Natural killer cell (primary cell): ENCODE results near the gene TBC1D22A. TPM values are rescaled to one million over a fixed set of nuclear protein-coding genes. Genes with fewer than 3 reads are reported as not detected.

Experiments
- ATAC-seq, 3 donors: fragments of 150-1000 bp in 2 of 3; fragments of 200-7000 bp in 1 of 3; cut with Tn5 transposase; 1 replicate in 1 of 3; 2 replicates in 2 of 3; pipeline ENCODE4 v1.10.0; 2021; ENCODE audit warnings: mild to moderate bottlenecking in 2 of 3, moderate library complexity in 2 of 3
- DNase-seq, 2 donors: peaks; one replicate each; pipeline versions ENCODE4 v3.0.0 to v3.0.0-alpha.2; 2013 to 2021; ENCODE audit warnings: mixed read lengths in 1 of 2
- H3K27ac ChIP-seq: one replicate; pipeline ENCODE4 v1.5.1; 2013; ENCODE audit warnings: mild to moderate bottlenecking, low read length
- H3K27me3 ChIP-seq: one replicate; pipeline ENCODE4 v1.6.1; 2013; ENCODE audit warnings: low read length; ENCODE audit not compliant: control insufficient read depth, insufficient read depth
- H3K36me3 ChIP-seq: one replicate; pipeline ENCODE4 v1.6.1; 2013; ENCODE audit warnings: low read length; ENCODE audit not compliant: control insufficient read depth, insufficient read depth
- H3K4me1 ChIP-seq: one replicate; pipeline ENCODE4 v1.6.1; 2013; ENCODE audit warnings: low read length; ENCODE audit not compliant: control insufficient read depth, insufficient read depth
- H3K4me3 ChIP-seq: one replicate; pipeline ENCODE4 v1.5.1; 2013; ENCODE audit warnings: low read length
- H3K9me3 ChIP-seq: one replicate; pipeline ENCODE4 v1.6.1; 2013; ENCODE audit warnings: low read length; ENCODE audit not compliant: control insufficient read depth, insufficient read depth
- H3K27ac Mint-ChIP-seq, 2 donors: one replicate each; pipeline ENCODE4 v1.8.0; 2022; ENCODE audit warnings: mild to moderate bottlenecking in 2 of 2, mixed read lengths in 2 of 2, moderate library complexity in 1 of 2
- H3K27me3 Mint-ChIP-seq, 2 donors: one replicate each; pipeline ENCODE4 v1.8.0; 2022; ENCODE audit warnings: low read depth in 2 of 2, mixed read lengths in 2 of 2
- H3K36me3 Mint-ChIP-seq: one replicate; pipeline ENCODE4 v1.8.0; 2022; ENCODE audit warnings: mixed read lengths
- H3K4me1 Mint-ChIP-seq, 2 donors: one replicate each; pipeline ENCODE4 v1.8.0; 2022; ENCODE audit warnings: mixed read lengths in 2 of 2
- H3K4me3 Mint-ChIP-seq: one replicate; pipeline ENCODE4 v1.8.0; 2022; ENCODE audit warnings: mild to moderate bottlenecking, moderate library complexity, mixed read lengths
- H3K9me3 Mint-ChIP-seq, 2 donors: one replicate each; pipeline ENCODE4 v1.8.0; 2022; ENCODE audit warnings: mixed read lengths in 2 of 2
- WGBS: methylation state at CpG from one replicate; pipeline ENCODE4 v1.1.7; 2013; ENCODE audit warnings: missing lambda C conversion rate; ENCODE audit not compliant: insufficient coverage; 5-methylcytosine and 5-hydroxymethylcytosine counted together
- intact Hi-C: fragments of 100-400 bp; cut with micrococcal nuclease; formaldehyde crosslinking; loops from one replicate; pipeline ENCODE4 v1.14.2; 2022
- total RNA-seq, 4 donors: library from RNA; stranded (reverse); fragments of 120-200 nt in 1 of 4; gene quantifications; one replicate each; pipeline versions ENCODE4 v1.2.3 to v1.2.4, GENCODE V29; 2013 to 2022
- TF ChIP-seq, protein P1 (sequence below): fragments of 200-600 bp; IDR thresholded peaks from one replicate; pipeline ENCODE4 v1.8.0; 2022; ENCODE audit warnings: antibody characterized with exemption

Gene TBC1D22A
- total RNA-seq, 3 donors from 2014 or later (not counting 1 experiment from before 2014, with no cell fraction given), result 47.4 to 53.7 (median 53.2) TPM

DNA sequence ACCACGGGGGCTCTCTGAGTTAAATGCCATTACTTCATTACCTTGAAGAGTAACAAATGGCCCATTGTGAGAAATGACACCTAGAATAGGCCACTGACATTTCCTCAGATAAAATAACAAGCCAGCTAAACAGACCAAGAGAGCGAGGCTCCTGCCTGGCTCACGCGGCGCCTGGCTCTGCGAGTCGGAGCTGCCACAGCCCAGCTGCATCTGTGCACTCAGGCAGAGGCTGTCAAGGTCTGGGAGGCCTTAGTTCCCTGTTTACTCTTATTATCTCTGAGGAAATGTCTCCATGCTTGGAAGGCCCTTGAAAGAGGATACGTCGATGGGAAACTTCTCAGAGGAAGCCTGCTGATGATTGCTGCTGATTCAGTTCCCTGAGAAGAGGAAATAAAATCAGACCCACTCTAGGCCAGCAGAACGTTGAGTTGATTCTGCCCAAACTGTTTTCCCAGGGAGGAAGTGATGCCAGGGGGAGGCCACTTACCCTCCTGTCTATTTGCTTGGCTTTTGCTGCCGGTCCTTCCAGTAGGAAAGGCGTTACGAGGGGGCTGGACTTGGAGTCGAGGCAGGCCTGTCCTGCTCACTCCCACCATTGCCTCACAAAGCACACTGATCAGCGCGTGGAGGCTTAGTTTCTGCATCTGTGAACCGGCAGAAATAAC, 208.8 kb downstream of the TBC1D22A start:
- H3K27ac ChIP-seq, result no peak overlapping the region

DNA sequence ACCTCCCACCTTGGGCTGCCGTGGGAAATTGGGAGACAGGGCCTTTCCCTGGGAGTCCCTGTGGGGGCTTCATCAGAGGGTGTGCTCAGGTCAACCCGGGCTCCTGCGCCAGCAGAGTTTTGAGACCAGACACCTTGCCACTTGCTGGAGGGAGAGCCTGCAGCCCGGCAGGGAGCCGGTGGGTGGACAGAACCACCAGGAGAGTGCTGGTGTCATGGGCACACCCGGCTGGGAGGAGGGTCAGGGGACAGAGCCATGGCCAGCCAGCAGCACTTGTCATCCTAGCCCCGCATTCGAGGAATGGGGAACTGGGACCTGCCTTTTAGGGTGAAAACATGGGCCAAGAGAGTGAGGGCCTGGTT, 209.3 kb downstream of the TBC1D22A start:
- ATAC-seq (no peak), DNase-seq (no peak)
- Mint-ChIP-seq H3K4me1 (peaks cover 24 to 31% of the 10 kb centered on the region in 2 donors), H3K36me3 (no peaks in the 10 kb centered on the region), H3K4me3 (no peak overlapping the region), H3K27ac (no peak overlapping the region), H3K9me3 (no peaks in the 10 kb centered on the region), H3K27me3 (no peaks in the 10 kb centered on the region)
- Histone ChIP-seq H3K27ac (no peak overlapping the region), H3K36me3 (peaks cover 13% of the 10 kb centered on the region), H3K9me3 (no peaks in the 10 kb centered on the region), H3K4me1 (peaks cover 7% of the 10 kb centered on the region), H3K27me3 (no peaks in the 10 kb centered on the region), H3K4me3 (no peak overlapping the region)
- intact Hi-C loops, result no loop called here
- TF ChIP-seq, protein P1, sequence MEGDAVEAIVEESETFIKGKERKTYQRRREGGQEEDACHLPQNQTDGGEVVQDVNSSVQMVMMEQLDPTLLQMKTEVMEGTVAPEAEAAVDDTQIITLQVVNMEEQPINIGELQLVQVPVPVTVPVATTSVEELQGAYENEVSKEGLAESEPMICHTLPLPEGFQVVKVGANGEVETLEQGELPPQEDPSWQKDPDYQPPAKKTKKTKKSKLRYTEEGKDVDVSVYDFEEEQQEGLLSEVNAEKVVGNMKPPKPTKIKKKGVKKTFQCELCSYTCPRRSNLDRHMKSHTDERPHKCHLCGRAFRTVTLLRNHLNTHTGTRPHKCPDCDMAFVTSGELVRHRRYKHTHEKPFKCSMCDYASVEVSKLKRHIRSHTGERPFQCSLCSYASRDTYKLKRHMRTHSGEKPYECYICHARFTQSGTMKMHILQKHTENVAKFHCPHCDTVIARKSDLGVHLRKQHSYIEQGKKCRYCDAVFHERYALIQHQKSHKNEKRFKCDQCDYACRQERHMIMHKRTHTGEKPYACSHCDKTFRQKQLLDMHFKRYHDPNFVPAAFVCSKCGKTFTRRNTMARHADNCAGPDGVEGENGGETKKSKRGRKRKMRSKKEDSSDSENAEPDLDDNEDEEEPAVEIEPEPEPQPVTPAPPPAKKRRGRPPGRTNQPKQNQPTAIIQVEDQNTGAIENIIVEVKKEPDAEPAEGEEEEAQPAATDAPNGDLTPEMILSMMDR, result no peak
- WGBS, result 98% methylated on average over 8 of the region's 8 CpGs

More for the DNA sequence above, 208.8 kb downstream of the TBC1D22A start:
- intact Hi-C loops, result no loop called here
- Mint-ChIP-seq H3K27ac (no peak overlapping the region), H3K36me3 (no peaks in the 10 kb centered on the region), H3K9me3 (no peaks in the 10 kb centered on the region), H3K4me1 (peaks cover 27 to 34% of the 10 kb centered on the region in 2 donors), H3K4me3 (no peak overlapping the region), H3K27me3 (no peaks in the 10 kb centered on the region)
- Histone ChIP-seq H3K9me3 (no peaks in the 10 kb centered on the region), H3K4me1 (peaks cover 7% of the 10 kb centered on the region), H3K27me3 (no peaks in the 10 kb centered on the region), H3K36me3 (peaks cover 11% of the 10 kb centered on the region), H3K4me3 (no peak overlapping the region)
- WGBS, result 81% methylated on average over 17 of the region's 17 CpGs
- no peak for DNase-seq
- TF ChIP-seq, protein P1, result no peak
- ATAC-seq, result no peak

DNA sequence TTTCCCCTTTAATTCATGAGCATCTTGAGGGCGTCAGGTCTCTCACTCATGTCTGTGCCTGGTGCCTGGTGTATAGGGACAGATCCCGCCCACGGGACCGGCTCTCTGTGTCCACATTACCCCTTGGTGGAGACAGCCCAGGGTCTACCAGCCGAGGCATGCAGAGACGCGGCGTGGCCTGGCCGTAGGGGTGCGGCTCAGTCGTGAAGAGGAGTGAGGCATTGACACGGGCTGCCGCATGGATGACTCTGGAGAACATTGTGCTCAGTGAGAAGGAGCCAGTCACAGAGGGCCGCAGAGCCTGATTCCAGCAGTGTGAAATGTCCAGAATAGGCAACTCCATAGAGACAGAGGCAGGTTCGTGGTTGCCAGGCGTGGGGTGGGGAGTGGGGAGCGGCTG, 209.8 kb downstream of the TBC1D22A start:
- H3K27me3 Mint-ChIP-seq, result no peaks in the 10 kb centered on the region
- no peak overlapping the region for H3K27ac ChIP-seq

More for the DNA sequence above, 209.8 kb downstream of the TBC1D22A start:
- Mint-ChIP-seq H3K27ac (no peak overlapping the region), H3K4me3 (no peak overlapping the region), H3K36me3 (no peaks in the 10 kb centered on the region), H3K4me1 (peaks cover 24 to 34% of the 10 kb centered on the region in 2 donors), H3K9me3 (no peaks in the 10 kb centered on the region)
- WGBS, result 89% methylated on average over 17 of the region's 17 CpGs
- Histone ChIP-seq H3K36me3 (peaks cover 18% of the 10 kb centered on the region), H3K4me1 (peaks cover 7% of the 10 kb centered on the region), H3K27me3 (no peaks in the 10 kb centered on the region), H3K4me3 (no peak overlapping the region), H3K9me3 (no peaks in the 10 kb centered on the region)
- intact Hi-C loops, result no loop called here
- DNase-seq (no peak), ATAC-seq (no peak)
- TF ChIP-seq, protein P1, result no peak
